GM12878 (cell line): ENCODE results near the gene MLPH. TPM values are rescaled to one million over a fixed set of nuclear protein-coding genes. Genes with fewer than 3 reads are reported as not detected.

ENCODE experiments used
- ATAC-seq: fragments of 200-7000 bp; cut with Tn5 transposase; 3 replicates; pipeline ENCODE4 v1.9.1; 2020; ENCODE audit warnings: mild to moderate bottlenecking, moderate library complexity
- BruUV-seq: library from RNA; stranded (reverse); fragments of 400-500 nt; replicated peaks from 2 replicates; lab custom pipeline; 2021; lab: Mats Ljungman, UMichigan
- CTCF ChIA-PET: fragments of 300-600 bp; sonication (Branson Sonifier 250); formaldehyde crosslinking; extraction: SDS; loops from one replicate; lab custom pipeline; 2021; ENCODE audit warnings: inconsistent platforms; lab: Yijun Ruan, JAX
- POLR2A ChIA-PET: fragments of 350-600 bp; formaldehyde crosslinking; extraction: SDS; loops from one replicate; lab custom pipeline; 2021; ENCODE audit warnings: inconsistent platforms; lab: Charles Lee
- RAD21 ChIA-PET: fragments of 300-600 bp; sonication (Branson Sonifier 250); formaldehyde crosslinking; loops from one replicate; lab custom pipeline; 2023; ENCODE audit warnings: antibody characterized with exemption; ENCODE audit not compliant: unreplicated experiment; lab: Charles Lee
- SMC1A ChIA-PET: fragments of 300-600 bp; sonication (Branson Sonifier 250); formaldehyde crosslinking; loops from one replicate; lab custom pipeline; 2023; ENCODE audit not compliant: unreplicated experiment, uncharacterized antibody; lab: Charles Lee
- DNase-seq: peaks from one replicate; pipeline ENCODE4 v3.0.0-alpha.2; 2011; ENCODE audit warnings: low read depth, low spot score
- FAIRE-seq: peaks from 3 replicates; lab custom pipeline; 2011; peaks lifted over from hg19 to GRCh38; lab: Jason Lieb, UNC
- H2AFZ ChIP-seq: 2 replicates; pipeline ENCODE4 v1.6.0; 2011; ENCODE audit warnings: low read depth, low read length, control low read depth; ENCODE audit not compliant: control insufficient read depth
- H3K27ac ChIP-seq: 2 replicates; pipeline ENCODE4 v1.5.1; 2011; ENCODE audit warnings: control low read depth; ENCODE audit not compliant: control insufficient read depth, insufficient read depth
- H3K27me3 ChIP-seq, 2 experiments: replicated peaks in 1 of 2; 2 replicates each; pipeline versions ENCODE4 v1.6.0 to v1.6.1; 2011; ENCODE audit warnings: low read length in 1 of 2; ENCODE audit not compliant: control insufficient read depth in 2 of 2, insufficient read depth in 2 of 2
- H3K36me3 ChIP-seq, 2 experiments: 2 replicates each; pipeline ENCODE4 v1.5.1; 2011; ENCODE audit warnings: low read length in 1 of 2; ENCODE audit not compliant: control insufficient read depth in 2 of 2, insufficient read depth in 2 of 2
- H3K4me1 ChIP-seq: 2 replicates; pipeline ENCODE4 v1.6.1; 2011; ENCODE audit warnings: mild to moderate bottlenecking, low read length, moderate library complexity, mixed read lengths; ENCODE audit not compliant: control insufficient read depth, insufficient read depth
- H3K4me2 ChIP-seq: 2 replicates; pipeline ENCODE4 v1.6.0; 2011; ENCODE audit warnings: control low read depth; ENCODE audit not compliant: control insufficient read depth, insufficient read depth
- H3K4me3 ChIP-seq: fragments of 200-600 bp; sonication (generic); 2 replicates; pipeline ENCODE4 v1.5.1; 2016
- H3K79me2 ChIP-seq: 2 replicates; pipeline ENCODE4 v1.6.0; 2011; ENCODE audit warnings: low read length; ENCODE audit not compliant: control insufficient read depth, insufficient read depth
- H3K9ac ChIP-seq: 2 replicates; pipeline ENCODE4 v1.8.0; 2011; ENCODE audit warnings: low read length, control low read depth, mixed read lengths; ENCODE audit not compliant: control insufficient read depth, insufficient read depth
- H3K9me3 ChIP-seq: replicated peaks from 3 replicates; pipeline ENCODE4 v1.5.1; 2011; ENCODE audit warnings: mild to moderate bottlenecking, low read length; ENCODE audit not compliant: control insufficient read depth, insufficient read depth
- H4K20me1 ChIP-seq: 2 replicates; pipeline ENCODE4 v1.6.0; 2011; ENCODE audit not compliant: control insufficient read depth, insufficient read depth
- BRCA1 ChIP-seq: IDR thresholded peaks from 2 replicates; pipeline ENCODE4 v1.6.1; 2011; ENCODE audit warnings: low read depth, low read length, improper control_type of control experiment
- CREB1 ChIP-seq: IDR thresholded peaks from 2 replicates; pipeline ENCODE4 v1.6.1; 2012; ENCODE audit warnings: low read depth, mild to moderate bottlenecking, inconsistent platforms
- HCFC1 ChIP-seq: fragments of 150-350 bp; IDR thresholded peaks from 2 replicates; pipeline ENCODE4 v1.6.1; 2014; ENCODE audit warnings: low read length
- SUZ12 ChIP-seq: fragments of 200-600 bp; sonication (generic); IDR thresholded peaks from one replicate; pipeline ENCODE4 v1.6.1; 2018; ENCODE audit warnings: antibody characterized with exemption, mild to moderate bottlenecking; ENCODE audit not compliant: unreplicated experiment
- WGBS: methylation state at CpG from one replicate; pipeline ENCODE4 v1.1.6; 2016; ENCODE audit warnings: low lambda C conversion rate; ENCODE audit not compliant: insufficient replicate concordance, insufficient coverage; ENCODE audit errors: missing lambda C conversion rate; 5-methylcytosine and 5-hydroxymethylcytosine counted together
- in situ Hi-C: fragments of 300-500 bp; cut with MboI; formaldehyde crosslinking; loops from 9 replicates; pipeline ENCODE4 v1.14.3; 2018; ENCODE audit warnings: mixed read lengths
- intact Hi-C: fragments of 100-400 bp; cut with micrococcal nuclease; formaldehyde crosslinking; loops from one replicate; pipeline ENCODE4 v1.14.2; 2022; ENCODE audit not compliant: unreplicated experiment
- polyA plus RNA-seq, 11 experiments: library from polyadenylated mRNA; depleted of rRNA in 4 of 11; unstranded in 6 of 11; stranded (reverse) in 5 of 11; fragments of >200 nt; fragmentation: Nextera tagmentation in 4 of 11; fragmentation: Illumina TruSeq in 1 of 11; extraction: Ambion mirVana in 4 of 11; extraction: Trizol in 1 of 11; gene quantifications; 1 replicate in 1 of 11; 2 replicates in 10 of 11; pipeline versions ENCODE4 v1.2.1 to v1.2.3, GENCODE V29; 2011 to 2016; ENCODE audit warnings: inconsistent platforms in 2 of 11, missing spikeins in 2 of 11, low read depth in 1 of 11
- total RNA-seq, 4 experiments: library from RNA; depleted of rRNA in 3 of 4; stranded (reverse); fragments of >200 nt in 3 of 4; fragmentation: Illumina TruSeq in 1 of 4; extraction: Trizol in 1 of 4; gene quantifications; 2 replicates each; pipeline versions ENCODE4 v1.2.1 to v1.2.3, GENCODE V29; 2013 to 2021

MLPH gene
- total and polyA plus RNA-seq, 10 of the 15 experiments (the other 5 are each of a cell fraction or from before 2014, with no cell fraction given) = 0.16 to 0.85 TPM; not detected in 8

- 53% methylated on average over 19 of the region's 19 CpGs for WGBS
- Histone ChIP-seq H3K36me3 (no peaks in the 10 kb centered on the region), H2AFZ (no peak overlapping the region), H3K9me3 (no peaks in the 10 kb centered on the region; the same call in 2 of the 3 replicates), H4K20me1 (no peaks in the 10 kb centered on the region), H3K4me2 (no peak overlapping the region), H3K4me3 (no peak overlapping the region), H3K9ac (no peak overlapping the region), H3K27me3 (no peaks in the 10 kb centered on the region; a peak in 1 of 4 replicates), H3K79me2 (no peaks in the 10 kb centered on the region), H3K4me1 (no peaks in the 10 kb centered on the region), H3K27ac (no peak overlapping the region)
- TF ChIP-seq SUZ12 = no peak
- TF ChIP-seq BRCA1 = no peak
- TF ChIP-seq CREB1 = no peak
- no peak for TF ChIP-seq HCFC1
- ATAC-seq (no peak), DNase-seq (no peak), FAIRE-seq (no peak)
- in situ Hi-C loops = loop anchor here (10.0 kb wide), 1 partner anchor 161 kb away; no protein-coding TSS in a partner anchor
- intact Hi-C loops = no loop called here
- ChIA-PET POLR2A (no interaction called here), SMC1A (interaction anchor here (2.1 to 2.4 kb wide), 2 partner anchors 12 to 88 kb away, joined by 6 to 7 read pairs; no protein-coding TSS in a partner anchor), CTCF (interaction anchor here (0.7 to 4.7 kb wide), 6 partner anchors 11 to 162 kb away, joined by 3 to 37 read pairs (median 10); no protein-coding TSS in a partner anchor), RAD21 (interaction anchor here (0.9 kb wide), 1 partner anchor 17 kb away, joined by 3 read pairs; no protein-coding TSS in a partner anchor)
- BruUV-seq = no TSS peak
These were observed 96.6 kb downstream of the MLPH start for GRCh38 chr2:237583385-237584295.
